ENCODE measurements around the gene CDH8.

The CDH8 gene

DNA sequence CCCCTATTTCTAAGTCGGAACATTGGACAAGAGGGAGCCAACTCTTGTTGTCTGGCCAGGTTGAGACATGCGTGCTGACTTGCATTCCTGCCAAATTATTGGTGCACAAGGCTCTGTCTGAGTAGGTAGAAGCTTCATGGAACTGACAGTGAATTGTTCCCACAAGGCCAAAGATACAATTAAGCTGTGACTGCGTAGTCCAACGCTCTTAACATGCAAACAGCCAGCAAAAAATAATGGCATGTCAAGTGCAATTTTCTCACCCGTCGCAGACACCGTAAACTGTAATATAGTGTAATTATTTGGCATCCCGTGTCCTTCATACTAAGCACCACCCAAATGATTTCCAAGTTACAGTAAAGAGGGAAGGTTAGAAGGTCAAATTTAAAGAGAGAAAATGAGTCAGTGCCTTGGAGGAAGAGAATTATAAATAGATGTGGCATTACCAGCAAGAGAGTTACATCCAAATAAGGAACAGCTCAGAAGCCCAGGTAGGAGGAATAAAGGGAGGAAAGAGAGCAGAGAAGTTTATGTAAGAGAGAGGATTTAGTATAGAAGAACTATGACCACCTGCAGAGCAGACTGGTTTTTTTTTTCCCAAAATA is 21.8 kb downstream of the CDH8 start:
- DNase-seq (ENCODE audit: low spot score) (no peak), ATAC-seq (ENCODE audit: low read depth) (peak; percentile 23; the same call in 1 of the 3 replicates)
- H3K36me3 ChIP-seq (ENCODE audit: low read depth), result no peaks in the 10 kb centered on the region
- peaks cover 4% of the 10 kb centered on the region for H3K4me1 ChIP-seq (ENCODE audit: insufficient read depth, poor library complexity, severe bottlenecking)
- H3K27ac ChIP-seq (ENCODE audit: poor library complexity, severe bottlenecking), result no peak overlapping the region
- H3K9me3 ChIP-seq (ENCODE audit: severe bottlenecking), result no peaks in the 10 kb centered on the region
- TF ChIP-seq, protein P1, sequence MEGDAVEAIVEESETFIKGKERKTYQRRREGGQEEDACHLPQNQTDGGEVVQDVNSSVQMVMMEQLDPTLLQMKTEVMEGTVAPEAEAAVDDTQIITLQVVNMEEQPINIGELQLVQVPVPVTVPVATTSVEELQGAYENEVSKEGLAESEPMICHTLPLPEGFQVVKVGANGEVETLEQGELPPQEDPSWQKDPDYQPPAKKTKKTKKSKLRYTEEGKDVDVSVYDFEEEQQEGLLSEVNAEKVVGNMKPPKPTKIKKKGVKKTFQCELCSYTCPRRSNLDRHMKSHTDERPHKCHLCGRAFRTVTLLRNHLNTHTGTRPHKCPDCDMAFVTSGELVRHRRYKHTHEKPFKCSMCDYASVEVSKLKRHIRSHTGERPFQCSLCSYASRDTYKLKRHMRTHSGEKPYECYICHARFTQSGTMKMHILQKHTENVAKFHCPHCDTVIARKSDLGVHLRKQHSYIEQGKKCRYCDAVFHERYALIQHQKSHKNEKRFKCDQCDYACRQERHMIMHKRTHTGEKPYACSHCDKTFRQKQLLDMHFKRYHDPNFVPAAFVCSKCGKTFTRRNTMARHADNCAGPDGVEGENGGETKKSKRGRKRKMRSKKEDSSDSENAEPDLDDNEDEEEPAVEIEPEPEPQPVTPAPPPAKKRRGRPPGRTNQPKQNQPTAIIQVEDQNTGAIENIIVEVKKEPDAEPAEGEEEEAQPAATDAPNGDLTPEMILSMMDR (IDR thresholded peaks at IDR 0.05; ENCODE audit: poor library complexity, severe bottlenecking), result no peak
- H3K27me3 ChIP-seq (ENCODE audit: insufficient read depth, poor library complexity, severe bottlenecking), result peaks cover 3% of the 10 kb centered on the region
- no peak overlapping the region for H3K4me3 ChIP-seq (ENCODE audit: severe bottlenecking)

- TF ChIP-seq, protein P1 (IDR thresholded peaks at IDR 0.05; ENCODE audit: poor library complexity, severe bottlenecking), result no peak
- ATAC-seq (ENCODE audit: low read depth) (no peak), DNase-seq (ENCODE audit: low spot score) (no peak)
- no peak overlapping the region for H3K27ac ChIP-seq (ENCODE audit: poor library complexity, severe bottlenecking)
- no peaks in the 10 kb centered on the region for H3K9me3 ChIP-seq (ENCODE audit: severe bottlenecking)
- H3K27me3 ChIP-seq (ENCODE audit: insufficient read depth, poor library complexity, severe bottlenecking), result no peaks in the 10 kb centered on the region
- H3K4me3 ChIP-seq (ENCODE audit: severe bottlenecking), result no peak overlapping the region
- H3K36me3 ChIP-seq (ENCODE audit: low read depth), result no peaks in the 10 kb centered on the region
- peaks cover 4% of the 10 kb centered on the region for H3K4me1 ChIP-seq (ENCODE audit: insufficient read depth, poor library complexity, severe bottlenecking)
Observed at GRCh38 chr16:62010186-62010585, 26.1 kb downstream of the CDH8 start.

GRCh38 chr16:61998460-61998859 is 37.8 kb downstream of the CDH8 start:
- Histone ChIP-seq H3K27ac (ENCODE audit: poor library complexity, severe bottlenecking) (no peak overlapping the region), H3K9me3 (ENCODE audit: severe bottlenecking) (no peaks in the 10 kb centered on the region), H3K27me3 (ENCODE audit: insufficient read depth, poor library complexity, severe bottlenecking) (no peaks in the 10 kb centered on the region), H3K4me1 (ENCODE audit: insufficient read depth, poor library complexity, severe bottlenecking) (no peaks in the 10 kb centered on the region), H3K4me3 (ENCODE audit: severe bottlenecking) (no peak overlapping the region), H3K36me3 (ENCODE audit: low read depth) (no peaks in the 10 kb centered on the region)
- ATAC-seq (ENCODE audit: low read depth) (no peak), DNase-seq (ENCODE audit: low spot score) (no peak)
- TF ChIP-seq, protein P1 (IDR thresholded peaks at IDR 0.05; ENCODE audit: poor library complexity, severe bottlenecking), result no peak

GRCh38 chr16:61993108-61993507 is 43.1 kb downstream of the CDH8 start:
- H3K27ac ChIP-seq (ENCODE audit: poor library complexity, severe bottlenecking), result no peak overlapping the region
- no peaks in the 10 kb centered on the region for H3K4me1 ChIP-seq (ENCODE audit: insufficient read depth, poor library complexity, severe bottlenecking)
- no peaks in the 10 kb centered on the region for H3K36me3 ChIP-seq (ENCODE audit: low read depth)
- TF ChIP-seq, protein P1 (IDR thresholded peaks at IDR 0.05; ENCODE audit: poor library complexity, severe bottlenecking), result no peak
- no peaks in the 10 kb centered on the region for H3K27me3 ChIP-seq (ENCODE audit: insufficient read depth, poor library complexity, severe bottlenecking)
- no peak overlapping the region for H3K4me3 ChIP-seq (ENCODE audit: severe bottlenecking)
- ATAC-seq (ENCODE audit: low read depth) (no peak), DNase-seq (ENCODE audit: low spot score) (no peak)
- no peaks in the 10 kb centered on the region for H3K9me3 ChIP-seq (ENCODE audit: severe bottlenecking)

DNA sequence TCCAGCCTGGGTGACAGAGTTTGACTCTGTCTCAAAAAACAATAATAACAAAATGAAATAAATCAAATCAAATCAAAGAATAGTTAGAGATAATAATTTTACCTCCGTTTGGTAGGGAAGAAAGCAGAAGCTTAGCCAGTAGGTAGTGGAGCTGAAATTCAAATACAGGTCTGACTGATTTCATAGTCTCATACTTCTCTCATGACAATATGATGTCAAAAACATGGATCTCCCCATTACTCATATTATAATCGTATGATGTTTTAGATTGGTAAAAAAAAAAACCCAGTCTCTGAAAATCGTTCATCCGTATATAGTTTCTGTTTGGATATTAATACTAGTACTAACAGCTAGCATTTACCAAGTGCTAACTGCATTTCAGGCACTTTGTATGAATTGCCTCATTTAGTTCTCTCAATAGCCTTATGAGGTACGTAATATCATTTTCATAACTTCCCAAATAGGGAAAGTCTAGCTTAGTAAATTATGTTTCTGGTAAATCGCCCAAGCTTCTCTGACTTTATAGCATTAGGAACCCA is 48.7 kb downstream of the CDH8 start:
- ATAC-seq (ENCODE audit: low read depth), result no peak
- H3K27me3 ChIP-seq (ENCODE audit: insufficient read depth, poor library complexity, severe bottlenecking), result no peaks in the 10 kb centered on the region
- H3K9me3 ChIP-seq (ENCODE audit: severe bottlenecking), result no peaks in the 10 kb centered on the region
- no peaks in the 10 kb centered on the region for H3K4me1 ChIP-seq (ENCODE audit: insufficient read depth, poor library complexity, severe bottlenecking)
- H3K36me3 ChIP-seq (ENCODE audit: low read depth), result no peaks in the 10 kb centered on the region
- no peak overlapping the region for H3K27ac ChIP-seq (ENCODE audit: poor library complexity, severe bottlenecking)
- no peak overlapping the region for H3K4me3 ChIP-seq (ENCODE audit: severe bottlenecking)
- TF ChIP-seq, protein P1 (IDR thresholded peaks at IDR 0.05; ENCODE audit: poor library complexity, severe bottlenecking), result no peak
- DNase-seq (ENCODE audit: low spot score), result no peak

Data from RWPE2 (cell line).